Measurements from ENCODE around the gene OR13J1. TPM values are rescaled to one million over a fixed set of nuclear protein-coding genes. Genes with fewer than 3 reads are reported as not detected.

OR13J1 gene
- total and polyA plus RNA-seq, 2 experiments from 2014 or later, result 0.15 TPM; not detected in 1

- peak; percentile 84 for DNase-seq (ENCODE audit: low spot score)
- peak overlapping the region; percentile 35 for H3K27ac ChIP-seq (ENCODE audit: low read depth)
- TF ChIP-seq EZH2 (IDR thresholded peaks at IDR 0.05; ENCODE audit: low read depth, unreplicated experiment), result no peak
- no peak for TF ChIP-seq ZNF114 (CRISPR knock-in tag; IDR thresholded peaks at IDR 0.05)
- 0 out of 2 replicates have a peak, but pooled peaks have one; percentile 11 for TF ChIP-seq ETS1 (IDR thresholded peaks at IDR 0.05)
- TF ChIP-seq, protein P1, sequence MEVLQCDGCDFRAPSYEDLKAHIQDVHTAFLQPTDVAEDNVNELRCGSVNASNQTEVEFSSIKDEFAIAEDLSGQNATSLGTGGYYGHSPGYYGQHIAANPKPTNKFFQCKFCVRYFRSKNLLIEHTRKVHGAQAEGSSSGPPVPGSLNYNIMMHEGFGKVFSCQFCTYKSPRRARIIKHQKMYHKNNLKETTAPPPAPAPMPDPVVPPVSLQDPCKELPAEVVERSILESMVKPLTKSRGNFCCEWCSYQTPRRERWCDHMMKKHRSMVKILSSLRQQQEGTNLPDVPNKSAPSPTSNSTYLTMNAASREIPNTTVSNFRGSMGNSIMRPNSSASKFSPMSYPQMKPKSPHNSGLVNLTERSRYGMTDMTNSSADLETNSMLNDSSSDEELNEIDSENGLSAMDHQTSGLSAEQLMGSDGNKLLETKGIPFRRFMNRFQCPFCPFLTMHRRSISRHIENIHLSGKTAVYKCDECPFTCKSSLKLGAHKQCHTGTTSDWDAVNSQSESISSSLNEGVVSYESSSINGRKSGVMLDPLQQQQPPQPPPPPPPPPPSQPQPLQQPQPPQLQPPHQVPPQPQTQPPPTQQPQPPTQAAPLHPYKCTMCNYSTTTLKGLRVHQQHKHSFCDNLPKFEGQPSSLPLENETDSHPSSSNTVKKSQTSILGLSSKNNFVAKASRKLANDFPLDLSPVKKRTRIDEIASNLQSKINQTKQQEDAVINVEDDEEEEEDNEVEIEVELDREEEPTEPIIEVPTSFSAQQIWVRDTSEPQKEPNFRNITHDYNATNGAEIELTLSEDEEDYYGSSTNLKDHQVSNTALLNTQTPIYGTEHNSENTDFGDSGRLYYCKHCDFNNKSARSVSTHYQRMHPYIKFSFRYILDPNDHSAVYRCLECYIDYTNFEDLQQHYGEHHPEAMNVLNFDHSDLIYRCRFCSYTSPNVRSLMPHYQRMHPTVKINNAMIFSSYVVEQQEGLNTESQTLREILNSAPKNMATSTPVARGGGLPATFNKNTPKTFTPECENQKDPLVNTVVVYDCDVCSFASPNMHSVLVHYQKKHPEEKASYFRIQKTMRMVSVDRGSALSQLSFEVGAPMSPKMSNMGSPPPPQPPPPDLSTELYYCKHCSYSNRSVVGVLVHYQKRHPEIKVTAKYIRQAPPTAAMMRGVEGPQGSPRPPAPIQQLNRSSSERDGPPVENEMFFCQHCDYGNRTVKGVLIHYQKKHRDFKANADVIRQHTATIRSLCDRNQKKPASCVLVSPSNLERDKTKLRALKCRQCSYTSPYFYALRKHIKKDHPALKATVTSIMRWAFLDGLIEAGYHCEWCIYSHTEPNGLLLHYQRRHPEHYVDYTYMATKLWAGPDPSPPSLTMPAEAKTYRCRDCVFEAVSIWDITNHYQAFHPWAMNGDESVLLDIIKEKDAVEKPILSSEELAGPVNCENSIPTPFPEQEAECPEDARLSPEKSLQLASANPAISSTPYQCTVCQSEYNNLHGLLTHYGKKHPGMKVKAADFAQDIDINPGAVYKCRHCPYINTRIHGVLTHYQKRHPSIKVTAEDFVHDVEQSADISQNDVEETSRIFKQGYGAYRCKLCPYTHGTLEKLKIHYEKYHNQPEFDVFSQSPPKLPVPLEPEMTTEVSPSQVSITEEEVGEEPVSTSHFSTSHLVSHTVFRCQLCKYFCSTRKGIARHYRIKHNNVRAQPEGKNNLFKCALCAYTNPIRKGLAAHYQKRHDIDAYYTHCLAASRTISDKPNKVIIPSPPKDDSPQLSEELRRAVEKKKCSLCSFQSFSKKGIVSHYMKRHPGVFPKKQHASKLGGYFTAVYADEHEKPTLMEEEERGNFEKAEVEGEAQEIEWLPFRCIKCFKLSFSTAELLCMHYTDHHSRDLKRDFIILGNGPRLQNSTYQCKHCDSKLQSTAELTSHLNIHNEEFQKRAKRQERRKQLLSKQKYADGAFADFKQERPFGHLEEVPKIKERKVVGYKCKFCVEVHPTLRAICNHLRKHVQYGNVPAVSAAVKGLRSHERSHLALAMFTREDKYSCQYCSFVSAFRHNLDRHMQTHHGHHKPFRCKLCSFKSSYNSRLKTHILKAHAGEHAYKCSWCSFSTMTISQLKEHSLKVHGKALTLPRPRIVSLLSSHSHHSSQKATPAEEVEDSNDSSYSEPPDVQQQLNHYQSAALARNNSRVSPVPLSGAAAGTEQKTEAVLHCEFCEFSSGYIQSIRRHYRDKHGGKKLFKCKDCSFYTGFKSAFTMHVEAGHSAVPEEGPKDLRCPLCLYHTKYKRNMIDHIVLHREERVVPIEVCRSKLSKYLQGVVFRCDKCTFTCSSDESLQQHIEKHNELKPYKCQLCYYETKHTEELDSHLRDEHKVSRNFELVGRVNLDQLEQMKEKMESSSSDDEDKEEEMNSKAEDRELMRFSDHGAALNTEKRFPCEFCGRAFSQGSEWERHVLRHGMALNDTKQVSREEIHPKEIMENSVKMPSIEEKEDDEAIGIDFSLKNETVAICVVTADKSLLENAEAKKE (CRISPR knock-in tag; IDR thresholded peaks at IDR 0.05), result no peak
- TF ChIP-seq POLR2AphosphoS5 (IDR thresholded peaks at IDR 0.05; ENCODE audit: low read depth), result peak; percentile 75
- TF ChIP-seq, protein P2, sequence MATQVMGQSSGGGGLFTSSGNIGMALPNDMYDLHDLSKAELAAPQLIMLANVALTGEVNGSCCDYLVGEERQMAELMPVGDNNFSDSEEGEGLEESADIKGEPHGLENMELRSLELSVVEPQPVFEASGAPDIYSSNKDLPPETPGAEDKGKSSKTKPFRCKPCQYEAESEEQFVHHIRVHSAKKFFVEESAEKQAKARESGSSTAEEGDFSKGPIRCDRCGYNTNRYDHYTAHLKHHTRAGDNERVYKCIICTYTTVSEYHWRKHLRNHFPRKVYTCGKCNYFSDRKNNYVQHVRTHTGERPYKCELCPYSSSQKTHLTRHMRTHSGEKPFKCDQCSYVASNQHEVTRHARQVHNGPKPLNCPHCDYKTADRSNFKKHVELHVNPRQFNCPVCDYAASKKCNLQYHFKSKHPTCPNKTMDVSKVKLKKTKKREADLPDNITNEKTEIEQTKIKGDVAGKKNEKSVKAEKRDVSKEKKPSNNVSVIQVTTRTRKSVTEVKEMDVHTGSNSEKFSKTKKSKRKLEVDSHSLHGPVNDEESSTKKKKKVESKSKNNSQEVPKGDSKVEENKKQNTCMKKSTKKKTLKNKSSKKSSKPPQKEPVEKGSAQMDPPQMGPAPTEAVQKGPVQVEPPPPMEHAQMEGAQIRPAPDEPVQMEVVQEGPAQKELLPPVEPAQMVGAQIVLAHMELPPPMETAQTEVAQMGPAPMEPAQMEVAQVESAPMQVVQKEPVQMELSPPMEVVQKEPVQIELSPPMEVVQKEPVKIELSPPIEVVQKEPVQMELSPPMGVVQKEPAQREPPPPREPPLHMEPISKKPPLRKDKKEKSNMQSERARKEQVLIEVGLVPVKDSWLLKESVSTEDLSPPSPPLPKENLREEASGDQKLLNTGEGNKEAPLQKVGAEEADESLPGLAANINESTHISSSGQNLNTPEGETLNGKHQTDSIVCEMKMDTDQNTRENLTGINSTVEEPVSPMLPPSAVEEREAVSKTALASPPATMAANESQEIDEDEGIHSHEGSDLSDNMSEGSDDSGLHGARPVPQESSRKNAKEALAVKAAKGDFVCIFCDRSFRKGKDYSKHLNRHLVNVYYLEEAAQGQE (IDR thresholded peaks at IDR 0.05; ENCODE audit: unreplicated experiment), result no peak
- TF ChIP-seq JUNB (IDR thresholded peaks at IDR 0.05; ENCODE audit: unreplicated experiment), result no peak
- no peak for TF ChIP-seq STAT1 (IDR thresholded peaks at IDR 0.05; ENCODE audit: unreplicated experiment)
- TF ChIP-seq NANOG (IDR thresholded peaks at IDR 0.05; ENCODE audit: borderline replicate concordance), result no peak
- TF ChIP-seq CREB1 (CRISPR knock-in tag; IDR thresholded peaks at IDR 0.05; ENCODE audit: low read depth), result 0 out of 2 replicates have a peak, but pooled peaks have one; percentile 40
- no peaks in the 10 kb centered on the region for H3K36me3 ChIP-seq (ENCODE audit: insufficient read depth)
- H4K20me1 ChIP-seq (replicated peaks; ENCODE audit: insufficient read depth), result no peaks in the 10 kb centered on the region
- peaks cover 10% of the 10 kb centered on the region for H3K27me3 Mint-ChIP-seq (ENCODE audit: insufficient read depth, low read depth, poor library complexity)
- peak overlapping the region; percentile 89 for H2AFZ ChIP-seq
- peaks cover 10% of the 10 kb centered on the region; the same call in 1 of the 2 replicates for H3K27me3 ChIP-seq (ENCODE audit: insufficient read depth)
- H3K4me3 Mint-ChIP-seq, result peak overlapping the region; percentile 77
- no peaks in the 10 kb centered on the region for H3K9me3 Mint-ChIP-seq
- peak overlapping the region; percentile 73 for H3K27ac Mint-ChIP-seq
- peak; percentile 83 for ATAC-seq
- no peaks in the 10 kb centered on the region; the same call in 1 of the 2 replicates for H3F3A ChIP-seq (replicated peaks; ENCODE audit: low read depth)
- 0 out of 2 replicates have a peak, but pooled peaks cover 4% of the 10 kb centered on the region for H3K9me2 ChIP-seq (ENCODE audit: insufficient read depth)
- no peaks in the 10 kb centered on the region for H3K79me2 ChIP-seq (replicated peaks; ENCODE audit: insufficient read depth)
- peaks cover 31% of the 10 kb centered on the region for H3K4me1 ChIP-seq (ENCODE audit: insufficient read depth)
- H3K4me2 ChIP-seq, result peak overlapping the region; percentile 84
- H3K4me3 ChIP-seq, result peak overlapping the region; percentile 80
- H3K36me3 Mint-ChIP-seq (ENCODE audit: low read depth), result peaks cover 3% of the 10 kb centered on the region; the same call in 2 of the 3 replicates
- H3K4me1 Mint-ChIP-seq, result peaks cover 28% of the 10 kb centered on the region
These were observed 24.1 kb downstream of the OR13J1 start for GRCh38 chr9:35845824-35846771.

Data from GM23338 (cell line).